CD14-positive monocyte (primary cell): ENCODE measurements around the gene OR11G2. TPM values are rescaled to one million over a fixed set of nuclear protein-coding genes. Genes with fewer than 3 reads are reported as not detected.
"Not testable (repeated sequence)": the region's sequence is repeated elsewhere in the genome, so short reads cannot be mapped to it uniquely, and the experiment has no call there.

Experiments used
- DNase-seq, 3 donors: peaks; one replicate each; pipeline ENCODE4 v3.0.0-alpha.2; 2011 to 2022
- H2AFZ ChIP-seq: 2 replicates; pipeline ENCODE4 v1.6.0; 2012; ENCODE audit warnings: mild to moderate bottlenecking, low read depth, low read length, inconsistent platforms; ENCODE audit not compliant: insufficient read depth, poor library complexity, severe bottlenecking
- H3K27ac ChIP-seq, 2 donors: 1 replicate in 1 of 2; 2 replicates in 1 of 2; pipeline ENCODE4 v1.5.1; 2012 to 2013; ENCODE audit warnings: low read length in 2 of 2, control low read depth in 1 of 2, inconsistent platforms in 1 of 2, low read depth in 1 of 2, mild to moderate bottlenecking in 1 of 2
- H3K27me3 ChIP-seq, 2 donors: one replicate each; pipeline versions ENCODE4 v1.6.0 to v1.6.1; 2011 to 2013; ENCODE audit warnings: low read length in 2 of 2; ENCODE audit not compliant: control insufficient read depth in 2 of 2, insufficient read depth in 2 of 2
- H3K36me3 ChIP-seq, 2 donors: replicated peaks in 1 of 2; 1 replicate in 1 of 2; 2 replicates in 1 of 2; pipeline versions ENCODE4 v1.5.1 to v1.6.1; 2012 to 2013; ENCODE audit warnings: low read length in 2 of 2, control low read depth in 1 of 2, inconsistent platforms in 1 of 2, mild to moderate bottlenecking in 1 of 2; ENCODE audit not compliant: insufficient read depth in 2 of 2, control insufficient read depth in 1 of 2
- H3K4me1 ChIP-seq, 2 donors: 1 replicate in 1 of 2; 2 replicates in 1 of 2; pipeline versions ENCODE4 v1.5.1 to v1.6.1; 2012 to 2013; ENCODE audit warnings: low read length in 2 of 2, control low read depth in 1 of 2, inconsistent platforms in 1 of 2, mild to moderate bottlenecking in 1 of 2, moderate library complexity in 1 of 2; ENCODE audit not compliant: insufficient read depth in 2 of 2, control insufficient read depth in 1 of 2
- H3K4me2 ChIP-seq: replicated peaks from 2 replicates; pipeline ENCODE3; 2012; ENCODE audit warnings: low read length, moderate library complexity, mild to moderate bottlenecking; ENCODE audit not compliant: poor library complexity, severe bottlenecking; ENCODE audit errors: extremely low read depth
- H3K4me3 ChIP-seq, 3 experiments: fragments of 200-600 bp in 1 of 3; sonication (generic) in 1 of 3; replicated peaks in 1 of 3; 1 replicate in 2 of 3; 2 replicates in 1 of 3; pipeline ENCODE4 v1.5.1; 2011 to 2013; ENCODE audit warnings: low read length in 3 of 3, mild to moderate bottlenecking in 3 of 3, control low read depth in 2 of 3, low read depth in 2 of 3, inconsistent platforms in 1 of 3, moderate library complexity in 1 of 3
- H3K79me2 ChIP-seq: 2 replicates; pipeline ENCODE4 v1.6.0; 2012; ENCODE audit warnings: mild to moderate bottlenecking, control low read depth, inconsistent platforms, low read length, moderate library complexity; ENCODE audit not compliant: insufficient read depth
- H3K9ac ChIP-seq: 2 replicates; pipeline ENCODE4 v1.6.0; 2017; ENCODE audit warnings: low read length, mild to moderate bottlenecking; ENCODE audit not compliant: insufficient read depth, poor library complexity, severe bottlenecking
- H3K9me3 ChIP-seq, 2 donors: replicated peaks in 1 of 2; 1 replicate in 1 of 2; 2 replicates in 1 of 2; pipeline versions ENCODE4 v1.5.1 to v1.6.1; 2012 to 2013; ENCODE audit warnings: low read length in 2 of 2, control low read depth in 1 of 2; ENCODE audit not compliant: control insufficient read depth in 1 of 2, insufficient read depth in 1 of 2
- H4K20me1 ChIP-seq: 2 replicates; pipeline ENCODE4 v1.6.0; 2012; ENCODE audit warnings: mild to moderate bottlenecking, low read length, control low read depth, moderate library complexity; ENCODE audit not compliant: insufficient read depth
- H3K27ac Mint-ChIP-seq, 7 donors: one replicate each; pipeline ENCODE4 v1.8.0; 2020; ENCODE audit warnings: mild to moderate bottlenecking in 7 of 7, mixed read lengths in 7 of 7, moderate library complexity in 6 of 7, inconsistent platforms in 2 of 7
- H3K27me3 Mint-ChIP-seq, 3 donors: one replicate each; pipeline ENCODE4 v1.8.0; 2021 to 2022; ENCODE audit warnings: low read depth in 3 of 3, mild to moderate bottlenecking in 3 of 3, mixed read lengths in 3 of 3, moderate library complexity in 3 of 3, inconsistent platforms in 1 of 3
- H3K36me3 Mint-ChIP-seq, 2 donors: one replicate each; pipeline ENCODE4 v1.8.0; 2020; ENCODE audit warnings: mixed read lengths in 2 of 2, inconsistent platforms in 1 of 2, mild to moderate bottlenecking in 1 of 2
- H3K4me1 Mint-ChIP-seq: one replicate; pipeline ENCODE4 v1.8.0; 2020; ENCODE audit warnings: mild to moderate bottlenecking, mixed read lengths
- H3K4me3 Mint-ChIP-seq, 2 donors: one replicate each; pipeline ENCODE4 v1.8.0; 2020; ENCODE audit warnings: mild to moderate bottlenecking in 2 of 2, mixed read lengths in 2 of 2, moderate library complexity in 1 of 2
- H3K9me3 Mint-ChIP-seq, 7 donors: one replicate each; pipeline ENCODE4 v1.8.0; 2020 to 2022; ENCODE audit warnings: mixed read lengths in 7 of 7, mild to moderate bottlenecking in 6 of 7, moderate library complexity in 6 of 7, inconsistent platforms in 2 of 7
- intact Hi-C, 2 donors: fragments of 100-400 bp; cut with micrococcal nuclease; formaldehyde crosslinking; loops; one replicate each; pipeline versions ENCODE4 v1.15.0 to v1.15.1; 2023
- polyA plus RNA-seq, 3 donors: library from polyadenylated mRNA; depleted of rRNA in 1 of 3; unstranded in 2 of 3; stranded (reverse) in 1 of 3; fragments of 300-500 nt in 2 of 3; fragments of >200 nt in 1 of 3; fragmentation: Illumina TruSeq in 2 of 3; gene quantifications; 1 replicate in 2 of 3; 2 replicates in 1 of 3; pipeline ENCODE4 v1.2.3, GENCODE V29; 2012 to 2021
- TF ChIP-seq, protein P1 (sequence below): fragments of 200-600 bp; IDR thresholded peaks from one replicate; pipeline ENCODE4 v1.8.0; 2022; ENCODE audit warnings: antibody characterized with exemption, mild to moderate bottlenecking

The OR11G2 gene
- polyA plus RNA-seq, 3 donors = not detected

DNA sequence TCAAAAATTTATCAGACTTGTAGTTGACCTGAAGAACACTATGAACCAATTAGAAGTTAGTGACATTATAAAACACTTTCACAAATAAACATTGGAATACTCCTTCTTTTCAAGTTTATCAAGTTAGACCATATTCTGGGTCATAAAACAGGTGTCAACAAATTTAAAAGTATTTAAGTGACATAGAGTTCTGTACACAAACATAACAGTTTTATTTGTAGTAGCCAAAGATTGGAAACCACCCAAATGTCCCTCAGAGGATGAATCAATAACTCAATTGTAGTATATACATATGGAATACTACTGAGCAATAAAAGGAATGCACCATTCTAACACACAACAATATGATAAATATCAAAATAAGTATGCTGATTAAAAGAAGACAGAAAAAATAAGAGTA is 23.6 kb upstream of the OR11G2 start:
- DNase-seq = no peak
- TF ChIP-seq, protein P1, sequence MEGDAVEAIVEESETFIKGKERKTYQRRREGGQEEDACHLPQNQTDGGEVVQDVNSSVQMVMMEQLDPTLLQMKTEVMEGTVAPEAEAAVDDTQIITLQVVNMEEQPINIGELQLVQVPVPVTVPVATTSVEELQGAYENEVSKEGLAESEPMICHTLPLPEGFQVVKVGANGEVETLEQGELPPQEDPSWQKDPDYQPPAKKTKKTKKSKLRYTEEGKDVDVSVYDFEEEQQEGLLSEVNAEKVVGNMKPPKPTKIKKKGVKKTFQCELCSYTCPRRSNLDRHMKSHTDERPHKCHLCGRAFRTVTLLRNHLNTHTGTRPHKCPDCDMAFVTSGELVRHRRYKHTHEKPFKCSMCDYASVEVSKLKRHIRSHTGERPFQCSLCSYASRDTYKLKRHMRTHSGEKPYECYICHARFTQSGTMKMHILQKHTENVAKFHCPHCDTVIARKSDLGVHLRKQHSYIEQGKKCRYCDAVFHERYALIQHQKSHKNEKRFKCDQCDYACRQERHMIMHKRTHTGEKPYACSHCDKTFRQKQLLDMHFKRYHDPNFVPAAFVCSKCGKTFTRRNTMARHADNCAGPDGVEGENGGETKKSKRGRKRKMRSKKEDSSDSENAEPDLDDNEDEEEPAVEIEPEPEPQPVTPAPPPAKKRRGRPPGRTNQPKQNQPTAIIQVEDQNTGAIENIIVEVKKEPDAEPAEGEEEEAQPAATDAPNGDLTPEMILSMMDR = no peak
- peaks cover 1 to 9% (median 2%) of the 10 kb centered on the region in 3 donors for H3K27me3 Mint-ChIP-seq

DNA sequence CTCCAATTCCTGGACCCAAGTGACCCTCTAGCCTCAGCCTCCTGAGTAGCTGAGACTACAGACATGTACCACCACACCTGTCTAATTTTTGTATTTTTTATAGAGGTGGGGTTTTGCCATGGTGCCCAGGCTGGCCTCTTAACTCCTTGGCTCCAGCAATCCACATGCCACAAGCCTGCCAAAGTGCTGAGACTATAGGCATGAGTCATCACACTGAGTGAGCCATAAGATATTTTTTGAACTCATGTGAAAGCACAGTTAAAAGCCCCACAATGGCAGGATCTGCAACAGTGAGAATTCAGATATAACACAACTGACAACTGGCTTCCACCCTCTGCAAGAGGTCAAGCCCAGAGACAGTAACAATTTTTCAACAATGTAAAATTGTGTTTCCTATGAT is 20.8 kb upstream of the OR11G2 start:
- H3K36me3 Mint-ChIP-seq, H3K9ac ChIP-seq, DNase-seq, H3K4me1 ChIP-seq, H3K4me2 ChIP-seq, H3K27me3 Mint-ChIP-seq, H3K27me3 ChIP-seq, H2AFZ ChIP-seq, H3K27ac ChIP-seq, H3K4me3 ChIP-seq, H4K20me1 ChIP-seq, H3K4me1 Mint-ChIP-seq, H3K79me2 ChIP-seq, H3K4me3 Mint-ChIP-seq, H3K27ac Mint-ChIP-seq, H3K36me3 ChIP-seq, intact Hi-C loops: not testable (repeated sequence)
- H3K9me3 Mint-ChIP-seq = peaks cover 6 to 15% (median 10%) of the 10 kb centered on the region in 7 donors
- H3K9me3 ChIP-seq = peaks cover 7 to 13% of the 10 kb centered on the region in 2 donors

More for the DNA sequence above, 23.6 kb upstream of the OR11G2 start:
- Histone ChIP-seq H3K9me3 (peaks cover 7 to 15% of the 10 kb centered on the region in 2 donors), H3K4me1 (no peaks in the 10 kb centered on the region), H3K27me3 (no peaks in the 10 kb centered on the region), H3K4me3 (no peak overlapping the region), H3K36me3 (no peaks in the 10 kb centered on the region), H3K27ac (no peak overlapping the region), H3K4me2 (no peak overlapping the region), H3K79me2 (no peaks in the 10 kb centered on the region), H4K20me1 (no peaks in the 10 kb centered on the region), H2AFZ (no peak overlapping the region), H3K9ac (no peak overlapping the region)
- Mint-ChIP-seq H3K4me1 (no peaks in the 10 kb centered on the region), H3K4me3 (no peak overlapping the region), H3K27ac (no peak overlapping the region), H3K36me3 (no peaks in the 10 kb centered on the region), H3K9me3 (peaks cover 13 to 27% (median 22%) of the 10 kb centered on the region in 7 donors)
- intact Hi-C loops = no loop called here

DNA sequence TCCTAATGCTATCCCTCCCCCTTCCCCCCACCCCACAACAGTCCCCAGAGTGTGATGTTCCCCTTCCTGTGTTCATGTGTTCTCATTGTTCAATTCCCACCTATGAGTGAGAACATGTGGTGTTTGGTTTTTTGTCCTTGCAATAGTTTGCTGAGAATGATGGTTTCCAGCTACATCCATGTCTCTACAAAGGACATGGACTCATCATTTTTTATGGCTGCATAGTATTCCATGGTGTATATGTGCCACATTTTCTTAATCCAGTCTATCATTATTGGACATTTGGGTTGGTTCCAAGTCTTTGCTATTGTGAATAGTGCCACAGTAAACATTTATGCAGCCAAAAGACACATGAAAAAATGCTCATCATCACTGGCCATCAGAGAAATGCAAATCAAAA is 16.5 kb upstream of the OR11G2 start:
- H3K36me3 ChIP-seq, H3K4me2 ChIP-seq, H3K27me3 ChIP-seq, H3K4me1 ChIP-seq, H3K27ac Mint-ChIP-seq, H3K27me3 Mint-ChIP-seq, H3K27ac ChIP-seq, intact Hi-C loops, DNase-seq, H4K20me1 ChIP-seq, H3K9ac ChIP-seq, H3K36me3 Mint-ChIP-seq, H3K4me1 Mint-ChIP-seq, H3K4me3 Mint-ChIP-seq, H2AFZ ChIP-seq, H3K4me3 ChIP-seq, H3K79me2 ChIP-seq, H3K9me3 ChIP-seq: not testable (repeated sequence)
- H3K9me3 Mint-ChIP-seq = peaks cover 3 to 14% (median 5%) of the 10 kb centered on the region in 7 donors
